Hindlimb muscle (tissue), 1 donor: ENCODE results near the gene CFAP221. TPM values are rescaled to one million over a fixed set of nuclear protein-coding genes. Genes with fewer than 3 reads are reported as not detected.

Experiments used
- DNase-seq: peaks from one replicate; pipeline ENCODE4 v3.0.0-alpha.2; 2013
- polyA plus RNA-seq: library from polyadenylated mRNA; unstranded; fragments of 120-200 nt; gene quantifications from one replicate; pipeline ENCODE4 v1.2.1, GENCODE V29; 2013; ENCODE audit not compliant: insufficient read length

Gene CFAP221
- polyA plus RNA-seq, 1 donor, result 0.15 TPM

DNA sequence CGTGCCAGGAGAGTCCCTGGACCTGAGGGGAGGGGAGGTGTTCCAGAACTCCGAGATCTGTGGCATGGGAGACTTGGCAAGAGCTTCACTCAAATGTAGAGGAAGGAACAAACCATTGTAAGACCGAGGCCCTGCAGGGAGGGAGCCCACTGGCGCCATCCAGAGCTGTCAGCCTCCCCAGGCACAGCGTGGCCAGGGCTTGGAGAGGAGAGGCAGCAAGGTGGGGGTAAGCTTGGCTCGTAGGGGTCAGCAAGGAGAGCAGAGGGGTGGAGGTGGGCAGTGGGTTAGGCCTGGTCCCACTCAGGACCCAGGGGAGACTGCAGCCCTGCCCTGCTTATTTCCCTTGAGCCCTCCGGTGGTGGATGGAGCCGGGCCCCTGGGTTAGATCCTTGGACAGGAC, 138.3 kb downstream of the CFAP221 start:
- no peak for DNase-seq

- no peak for DNase-seq
Measured at GRCh38 chr2:119683074-119683712, 138.9 kb downstream of the CFAP221 start.

DNA sequence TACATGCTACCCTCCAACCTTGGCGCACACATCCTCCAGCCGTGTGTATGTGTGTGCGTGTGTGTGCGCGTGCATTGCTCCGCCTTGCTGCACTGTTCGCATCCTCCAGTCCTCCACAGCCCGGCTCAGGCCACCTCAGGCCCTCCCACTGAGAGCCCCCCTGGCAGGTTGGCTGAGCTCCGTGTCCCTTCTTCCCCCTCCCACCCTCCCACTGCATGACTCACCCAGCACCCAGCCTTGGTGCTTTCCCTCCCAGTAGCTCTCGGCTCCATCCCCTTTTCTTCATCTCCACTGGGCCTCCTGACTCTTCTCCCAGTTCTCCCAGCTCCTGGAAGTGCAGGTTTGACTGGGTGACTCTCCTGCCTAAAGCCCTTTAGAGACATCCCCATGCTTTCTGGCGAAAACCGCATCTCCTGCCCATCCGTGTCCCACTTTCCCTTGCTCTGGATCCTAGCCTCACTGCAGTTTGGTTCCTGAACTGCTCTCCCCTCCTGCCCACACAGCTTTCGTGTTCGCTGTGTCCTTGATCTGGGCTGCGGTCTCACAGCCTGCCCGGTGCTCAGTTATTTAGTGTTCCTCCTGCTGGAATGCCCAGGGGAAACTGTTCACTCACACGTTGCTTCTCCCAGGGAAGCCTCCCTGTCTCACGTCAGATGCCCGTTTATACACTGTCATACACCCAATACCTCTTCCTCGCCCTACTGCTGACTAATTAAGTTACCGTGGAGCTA, 139.6 kb downstream of the CFAP221 start:
- DNase-seq, result no peak

- DNase-seq, result no peak
Measured at GRCh38 chr2:119684518-119684917, 140.3 kb downstream of the CFAP221 start.

- no peak for DNase-seq
Measured at GRCh38 chr2:119688616-119689015, 144.4 kb downstream of the CFAP221 start.

GRCh38 chr2:119689218-119689617, 145.0 kb downstream of the CFAP221 start:
- DNase-seq, result no peak

GRCh38 chr2:119691189-119691588, 146.9 kb downstream of the CFAP221 start:
- no peak for DNase-seq

- no peak for DNase-seq
Measured at GRCh38 chr2:119691651-119692245, 147.5 kb downstream of the CFAP221 start.

GRCh38 chr2:119692310-119692709, 148.1 kb downstream of the CFAP221 start:
- DNase-seq, result no peak

GRCh38 chr2:119692954-119693353, 148.7 kb downstream of the CFAP221 start:
- no peak for DNase-seq

DNA sequence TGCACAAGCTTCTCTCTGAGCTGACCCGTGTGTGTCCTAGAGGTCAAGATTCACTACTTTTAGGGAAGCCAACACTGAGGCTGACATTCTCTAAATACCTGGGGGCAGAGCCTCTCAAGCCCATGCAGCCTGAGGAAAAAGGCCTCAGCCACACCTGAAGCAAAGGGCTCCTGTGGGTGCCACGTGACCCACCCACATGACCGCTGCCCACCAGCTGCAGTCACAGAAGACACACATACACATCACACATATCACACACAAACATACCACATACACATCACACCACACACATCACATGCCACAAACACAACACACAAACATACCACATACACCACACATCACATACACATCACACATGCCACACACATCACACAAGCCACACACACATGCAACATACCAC, 149.3 kb downstream of the CFAP221 start:
- no peak for DNase-seq

- DNase-seq, result no peak
Measured at GRCh38 chr2:119693967-119694366, 149.7 kb downstream of the CFAP221 start.

- no peak for DNase-seq
Measured at GRCh38 chr2:119694470-119694844, 150.2 kb downstream of the CFAP221 start.

DNA sequence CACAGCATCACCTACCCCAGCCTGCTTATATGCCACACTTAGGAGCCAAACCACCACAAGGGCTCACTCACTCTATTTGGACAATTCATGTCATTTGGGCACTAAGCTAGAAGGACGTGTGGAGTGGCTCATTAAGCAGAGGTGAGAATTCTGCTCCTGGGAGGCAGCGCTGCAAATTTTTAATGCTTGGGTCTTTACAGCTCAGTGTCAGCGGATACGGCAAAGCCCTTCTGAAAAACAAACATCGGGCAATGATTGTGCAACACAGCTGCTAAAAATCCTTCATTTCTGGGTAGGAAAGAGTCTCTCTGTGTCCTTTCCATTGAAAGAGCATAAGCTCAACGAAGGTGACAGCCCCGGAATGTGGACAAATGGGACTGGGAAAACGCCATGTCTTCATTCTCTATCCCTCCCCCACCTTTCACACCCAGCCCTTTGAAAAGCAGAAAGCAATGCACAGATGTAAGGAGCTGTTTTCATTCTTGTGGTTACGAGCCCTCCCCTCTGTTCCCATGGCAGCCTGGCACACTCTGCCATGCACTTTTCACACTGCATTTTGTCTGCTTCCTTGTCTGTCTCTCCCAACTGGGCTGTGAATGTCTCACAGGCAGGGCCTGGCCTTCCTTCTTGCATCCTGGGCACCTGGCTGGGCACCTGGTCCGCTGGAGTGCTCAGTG, 150.7 kb downstream of the CFAP221 start:
- no peak for DNase-seq

DNA sequence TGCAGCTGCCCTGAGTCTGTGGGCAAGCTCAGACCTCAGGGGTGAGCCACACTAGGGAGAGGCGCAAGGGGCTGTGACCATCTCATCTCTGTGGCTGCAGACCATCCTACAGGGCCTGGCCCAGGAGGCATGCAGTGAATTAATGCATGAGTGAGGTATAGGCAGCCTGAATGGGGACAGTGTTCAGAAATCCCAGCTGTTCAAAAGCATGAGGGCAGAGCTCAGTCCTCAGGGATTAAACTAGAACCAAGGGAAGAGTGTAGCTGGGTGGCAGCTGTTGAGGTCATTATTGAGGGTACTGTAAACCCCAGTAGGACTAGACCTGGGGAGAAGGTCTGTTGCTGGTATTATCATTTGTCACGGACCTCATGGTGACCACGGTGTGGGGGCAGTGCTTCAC, 151.8 kb downstream of the CFAP221 start:
- no peak for DNase-seq

DNA sequence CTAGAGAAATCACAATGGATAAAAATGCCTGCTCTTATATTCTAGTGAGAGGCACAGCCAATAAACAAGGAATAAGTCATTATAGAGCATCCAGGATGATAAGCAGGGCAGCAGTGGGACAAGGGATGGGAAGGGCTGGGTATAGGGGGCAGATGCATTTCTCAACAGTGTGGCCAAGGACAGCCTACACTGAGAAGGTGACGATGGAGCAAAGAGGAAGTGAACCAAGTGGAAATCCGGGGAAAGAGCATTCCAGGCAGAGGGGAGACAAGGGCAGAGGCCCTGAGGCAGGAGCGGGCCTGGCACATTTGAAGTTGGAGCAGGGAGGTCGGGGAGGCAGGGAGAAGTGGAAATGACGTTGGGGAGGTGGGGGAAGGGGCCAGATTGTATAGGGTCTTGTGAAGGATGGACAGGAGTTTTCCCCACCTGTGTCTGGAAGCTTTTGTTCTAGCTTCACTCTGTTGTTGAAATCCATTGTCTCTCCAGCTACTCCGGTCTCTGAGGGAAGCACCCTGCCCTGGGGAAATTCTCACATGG, 152.3 kb downstream of the CFAP221 start:
- DNase-seq, result no peak

- no peak for DNase-seq
Measured at GRCh38 chr2:119697290-119698020, 153.2 kb downstream of the CFAP221 start.

DNA sequence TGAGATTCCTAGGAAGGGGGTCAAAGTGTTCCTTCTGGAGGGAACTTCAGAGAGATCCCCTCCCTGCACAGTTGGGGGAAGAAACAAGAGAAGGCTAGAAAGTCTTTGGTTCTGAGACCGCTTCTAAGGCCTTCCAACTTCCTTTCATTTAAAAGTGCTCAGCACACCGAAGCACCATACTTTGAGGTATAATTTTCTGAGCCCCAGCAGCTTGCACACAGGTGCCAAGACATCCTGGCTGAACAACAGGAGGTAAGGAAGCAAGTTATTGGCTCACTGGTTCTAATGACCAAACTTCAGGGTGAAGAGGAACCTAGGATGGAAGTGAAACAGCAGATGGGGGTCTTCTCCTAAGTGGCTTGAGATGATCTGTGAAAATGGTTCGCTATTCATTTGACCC, 154.0 kb downstream of the CFAP221 start:
- no peak for DNase-seq

DNA sequence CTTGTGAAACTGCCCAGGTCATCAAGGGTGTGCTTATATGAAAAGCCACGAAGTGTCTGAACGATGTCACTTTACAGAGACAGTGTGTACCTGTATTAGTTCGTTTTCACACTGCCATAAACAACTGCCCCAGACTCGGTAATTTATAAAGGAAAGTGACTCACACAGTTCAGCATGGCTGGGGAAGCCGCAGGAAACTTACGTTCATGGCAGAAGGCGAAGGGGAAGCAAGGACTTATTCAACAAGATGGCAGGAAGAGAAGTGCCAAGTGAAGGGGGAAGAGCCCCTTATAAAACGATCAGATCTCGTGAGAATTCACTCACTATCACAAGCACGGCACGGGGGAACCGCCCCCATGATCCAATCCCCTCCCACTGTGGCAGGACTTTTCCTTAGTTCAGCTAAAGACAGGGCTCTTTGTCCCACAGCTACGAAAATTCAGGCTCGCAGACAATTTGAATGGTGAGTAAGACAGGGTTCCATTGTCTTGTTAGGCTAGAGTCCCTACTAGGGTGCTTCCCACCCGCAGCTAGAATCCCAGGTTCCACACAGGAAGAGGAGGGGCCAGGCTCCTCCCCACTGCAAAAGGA, 154.9 kb downstream of the CFAP221 start:
- no peak for DNase-seq

- no peak for DNase-seq
Measured at GRCh38 chr2:119700866-119701265, 156.6 kb downstream of the CFAP221 start.

DNA sequence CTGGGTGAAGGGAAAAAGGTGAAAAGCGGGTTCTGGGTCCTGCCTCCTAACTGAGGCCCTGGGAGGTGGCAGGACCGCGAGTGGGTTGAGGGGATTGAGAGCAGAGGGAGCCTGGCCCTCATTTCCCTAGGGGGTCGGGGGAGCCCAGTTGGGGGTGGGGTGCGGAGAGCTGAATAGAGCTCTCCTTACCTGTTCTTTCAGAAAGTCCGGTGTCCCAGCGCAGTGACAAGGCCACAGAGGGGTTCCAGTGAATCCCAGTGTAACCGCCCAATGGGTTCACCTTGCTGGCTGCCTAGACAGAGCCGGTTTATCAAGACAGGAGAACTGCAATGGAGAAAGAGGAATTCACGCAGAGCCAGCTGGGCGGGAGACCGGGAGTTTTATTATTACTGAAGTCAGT, 157.1 kb downstream of the CFAP221 start:
- no peak for DNase-seq
